Activated T-helper 17 cell treated with anti-CD3 and anti-CD28 coated beads, Interleukin-2, amount 50 U/mL, for 72 hours (primary cell): ENCODE measurements around the gene PIAS3. TPM values are rescaled to one million over a fixed set of nuclear protein-coding genes. Genes with fewer than 3 reads are reported as not detected.
"Not testable (repeated sequence)": the region's sequence is repeated elsewhere in the genome, so short reads cannot be mapped to it uniquely, and the experiment has no call there.

Experiments
- ATAC-seq: fragments of 150-1000 bp; cut with Tn5 transposase; replicated peaks from 2 replicates; pipeline ENCODE4 v1.10.0; 2021; ENCODE audit warnings: mild to moderate bottlenecking, moderate library complexity
- H3K27ac Mint-ChIP-seq: one replicate; pipeline ENCODE4 v1.8.0; 2022; ENCODE audit warnings: mixed read lengths
- H3K27me3 Mint-ChIP-seq: one replicate; pipeline ENCODE4 v1.8.0; 2022; ENCODE audit warnings: mixed read lengths
- H3K36me3 Mint-ChIP-seq: one replicate; pipeline ENCODE4 v1.8.0; 2022; ENCODE audit warnings: low read depth, mild to moderate bottlenecking, mixed read lengths
- H3K4me1 Mint-ChIP-seq: one replicate; pipeline ENCODE4 v1.8.0; 2022; ENCODE audit warnings: mixed read lengths
- H3K4me3 Mint-ChIP-seq: one replicate; pipeline ENCODE4 v1.8.0; 2022; ENCODE audit warnings: mild to moderate bottlenecking, mixed read lengths
- H3K9me3 Mint-ChIP-seq: one replicate; pipeline ENCODE4 v1.8.0; 2022; ENCODE audit warnings: mixed read lengths
- total RNA-seq, 2 donors: library from RNA; stranded (reverse); gene quantifications; one replicate each; pipeline ENCODE4 v1.2.3, GENCODE V29; 2022

The PIAS3 gene
- total RNA-seq, 2 donors from 2014 or later = 16.3 to 24.6 TPM

DNA sequence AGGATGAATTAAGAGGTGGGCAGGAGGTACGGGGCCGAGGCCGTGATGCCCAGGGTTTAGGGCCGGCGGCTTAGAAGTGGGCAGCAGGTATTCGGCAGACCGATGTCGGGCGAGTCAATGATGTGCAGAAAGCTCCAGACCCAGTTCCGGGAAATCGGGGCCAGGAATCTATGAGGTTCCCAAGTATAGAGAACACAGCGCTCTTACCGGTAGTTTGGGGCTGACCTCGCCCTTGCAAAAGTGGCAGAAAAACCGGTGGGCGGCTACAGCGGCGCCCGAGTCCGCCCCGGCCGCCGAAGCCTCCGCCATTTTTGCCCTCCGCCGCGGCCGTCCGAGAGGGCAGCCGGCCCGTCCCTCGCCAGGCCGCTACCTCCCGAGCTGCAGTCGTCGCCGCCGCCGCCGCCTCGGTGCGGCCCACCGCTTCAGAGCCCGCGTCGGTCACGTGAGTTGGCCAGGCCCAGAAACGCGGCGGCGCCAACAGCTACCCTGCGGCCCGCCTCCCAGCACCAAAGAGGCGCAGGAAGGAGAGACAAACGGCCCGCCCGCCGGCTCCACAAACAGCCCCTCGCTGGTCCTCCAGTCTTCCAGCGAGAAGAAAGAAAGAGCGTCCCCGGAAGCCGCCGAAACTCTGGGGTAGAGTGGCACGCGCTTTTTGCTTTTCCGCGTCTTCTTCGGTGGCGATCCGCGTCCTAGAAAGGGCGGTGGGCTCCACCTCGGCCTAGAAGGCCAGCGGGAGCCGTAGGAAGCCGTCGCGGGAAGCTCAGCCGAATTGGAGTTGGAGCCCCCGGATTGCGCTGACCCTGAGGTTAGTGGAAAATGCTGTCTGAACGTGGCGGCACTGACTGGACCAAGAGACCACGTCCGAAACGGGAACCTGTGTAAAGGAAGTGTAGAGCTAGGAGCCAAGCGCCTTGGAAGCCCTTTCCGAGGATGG, 35.0 kb downstream of the PIAS3 start, which contains the start of the genes POLR3C and RNF115:
Gene POLR3C (plus strand): TSS at position 636 of the 934 bp plus-strand sequence. CDS start 1,577 bp downstream, outside the sequence.
Gene RNF115 (minus strand): TSS at position 531 of the 934 bp plus-strand sequence. CDS start 222 bp downstream, at position 309.
- H3K27ac Mint-ChIP-seq = peak within 1 kb of the TSS; percentile 96
- no peaks in the 10 kb centered on the region for H3K27me3 Mint-ChIP-seq
- peak; percentile 71 for ATAC-seq
- H3K9me3 Mint-ChIP-seq = no peaks in the 10 kb centered on the region
- peaks cover 21% of the 10 kb centered on the region for H3K4me1 Mint-ChIP-seq
- H3K36me3 Mint-ChIP-seq = peaks cover 34% of the 10 kb centered on the region
- H3K4me3 Mint-ChIP-seq = peak within 1 kb of the TSS; percentile 92

DNA sequence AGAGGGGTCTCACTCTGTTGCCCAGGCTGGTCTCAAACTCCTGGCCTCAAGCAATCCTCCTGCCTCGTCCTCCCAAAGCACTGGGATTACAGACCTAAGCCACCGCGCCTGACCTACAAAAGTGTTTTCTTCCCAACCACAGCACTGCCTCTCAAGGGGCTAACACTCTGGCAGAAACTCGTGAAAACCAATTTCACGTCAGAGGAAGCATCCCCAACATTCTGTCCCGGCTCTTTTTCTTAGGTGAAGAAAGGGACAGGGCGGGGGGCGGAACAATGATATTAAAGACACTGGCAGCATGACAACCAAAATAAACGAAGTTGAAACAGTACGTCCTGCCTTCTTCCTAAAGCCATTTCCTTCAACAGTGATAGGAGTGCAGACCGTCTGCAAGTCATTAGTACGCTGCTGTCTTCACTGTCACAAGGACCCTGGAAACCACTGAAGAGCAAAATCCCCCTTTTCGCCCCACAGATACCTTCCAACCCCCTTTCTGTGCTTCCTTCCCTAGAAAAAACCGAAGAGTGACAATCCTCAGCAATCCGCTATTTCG, 36.0 kb downstream of the PIAS3 start:
- H3K4me1 Mint-ChIP-seq = peaks cover 11% of the 10 kb centered on the region
- ATAC-seq, H3K27ac Mint-ChIP-seq, H3K27me3 Mint-ChIP-seq, H3K9me3 Mint-ChIP-seq: not testable (repeated sequence)
- H3K4me3 Mint-ChIP-seq = peak overlapping the region; percentile 92
- H3K36me3 Mint-ChIP-seq = peaks cover 24% of the 10 kb centered on the region

DNA sequence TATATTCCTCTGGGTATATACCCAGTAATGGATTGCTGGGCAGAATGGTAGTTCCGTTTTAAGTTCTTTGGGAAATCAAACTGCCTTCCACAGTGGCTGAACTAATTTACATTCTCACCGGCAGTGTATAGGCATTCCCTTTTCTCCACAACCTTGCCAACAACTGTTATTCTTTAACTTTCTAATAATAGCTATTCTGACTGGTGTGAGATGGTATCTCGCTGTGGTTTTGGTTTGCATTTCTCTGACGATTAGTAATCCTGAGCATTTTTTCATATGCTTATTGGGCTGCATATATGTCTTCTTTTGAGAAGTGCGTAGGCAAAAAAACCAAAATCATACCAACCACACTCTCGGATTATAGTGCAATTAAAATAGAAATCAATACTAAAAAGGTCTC, 40.8 kb downstream of the PIAS3 start:
- H3K4me3 Mint-ChIP-seq, H3K4me1 Mint-ChIP-seq, H3K27me3 Mint-ChIP-seq, H3K27ac Mint-ChIP-seq, H3K9me3 Mint-ChIP-seq, H3K36me3 Mint-ChIP-seq: not testable (repeated sequence)
- peak; percentile 79 for ATAC-seq

DNA sequence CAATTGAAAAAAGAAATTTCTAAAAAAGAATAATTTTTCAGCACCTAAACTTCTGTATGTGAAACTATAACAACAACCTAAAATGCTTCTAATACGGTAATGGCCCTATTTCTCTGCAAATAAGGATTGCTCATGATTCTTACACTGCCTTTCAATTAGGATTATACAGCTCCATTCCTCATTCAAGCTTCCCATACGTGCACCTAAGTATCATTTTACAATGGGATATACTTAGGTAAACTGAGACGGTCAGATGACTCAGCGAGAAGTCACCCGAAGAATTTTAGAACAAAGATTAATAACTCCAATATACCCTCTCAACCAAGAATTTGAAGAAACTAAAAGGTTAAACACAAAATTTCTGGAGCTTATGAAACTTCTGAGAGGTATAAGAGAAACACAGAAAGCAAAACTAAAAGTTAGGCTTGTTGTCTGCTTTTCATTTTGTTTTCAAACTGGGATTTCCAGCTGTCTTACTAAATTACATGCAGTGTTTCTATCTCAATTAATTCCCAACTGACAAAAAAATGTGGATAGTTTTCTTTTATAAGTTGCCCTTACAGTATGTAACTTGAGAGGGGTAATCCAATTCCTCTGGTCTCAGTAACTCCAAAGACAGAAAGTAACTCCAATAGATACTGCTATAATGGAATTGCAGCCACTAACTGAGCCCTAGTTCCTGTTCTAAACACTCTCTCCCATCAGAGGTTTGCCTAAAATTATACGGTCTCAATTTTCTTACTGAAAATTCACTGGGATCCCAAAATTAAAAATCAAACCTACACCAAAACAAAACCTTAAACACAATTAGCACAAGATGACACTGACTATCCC, 45.7 kb downstream of the PIAS3 start:
- not testable (repeated sequence) for H3K27ac Mint-ChIP-seq, H3K36me3 Mint-ChIP-seq, H3K4me3 Mint-ChIP-seq, ATAC-seq, H3K4me1 Mint-ChIP-seq, H3K9me3 Mint-ChIP-seq, H3K27me3 Mint-ChIP-seq

DNA sequence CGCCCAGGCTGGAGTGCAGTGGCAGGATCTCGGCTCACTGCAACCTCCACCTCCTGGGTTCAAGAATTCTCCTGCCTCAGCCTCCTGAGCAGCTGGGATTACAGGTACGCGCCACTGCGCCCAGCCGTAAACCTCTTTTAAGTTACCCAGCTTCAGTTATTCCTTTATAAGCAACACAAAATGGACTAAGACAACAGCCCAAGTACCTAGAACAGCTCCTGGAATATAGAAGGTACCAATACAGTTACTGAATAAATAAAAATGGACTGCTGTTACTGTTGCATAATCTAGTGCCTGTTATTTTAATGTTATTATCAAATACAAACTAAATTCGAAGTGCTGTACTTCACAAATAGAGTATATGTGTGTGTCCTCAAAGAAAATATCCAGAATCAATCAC, 52.0 kb downstream of the PIAS3 start:
- Mint-ChIP-seq H3K4me3 (no peak overlapping the region), H3K27me3 (no peaks in the 10 kb centered on the region), H3K9me3 (no peaks in the 10 kb centered on the region), H3K36me3 (no peaks in the 10 kb centered on the region), H3K4me1 (peaks cover 10% of the 10 kb centered on the region), H3K27ac (no peak overlapping the region)
- no peak for ATAC-seq

DNA sequence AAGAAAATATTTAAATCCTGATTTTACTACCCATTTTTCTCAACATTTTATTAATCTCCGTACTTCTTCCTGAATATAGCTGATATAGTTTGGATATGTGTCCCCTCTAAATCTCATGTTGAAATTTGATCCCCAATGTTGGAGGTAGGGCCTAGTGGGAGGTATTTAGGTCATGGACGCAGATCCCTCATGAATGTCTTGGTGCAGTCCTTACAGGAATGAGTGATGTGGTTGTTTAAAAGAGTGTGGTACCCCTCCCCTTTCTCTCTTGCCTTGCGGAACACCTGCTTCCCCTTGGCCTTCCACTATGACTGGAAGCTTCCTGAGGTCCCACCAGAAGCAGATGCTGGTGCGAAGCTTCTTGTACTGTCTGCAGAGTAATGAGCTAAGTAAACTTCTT, 52.5 kb downstream of the PIAS3 start:
- peaks cover 10% of the 10 kb centered on the region for H3K4me1 Mint-ChIP-seq
- H3K27me3 Mint-ChIP-seq = no peaks in the 10 kb centered on the region
- no peak for ATAC-seq
- no peak overlapping the region for H3K4me3 Mint-ChIP-seq
- no peaks in the 10 kb centered on the region for H3K36me3 Mint-ChIP-seq
- no peaks in the 10 kb centered on the region for H3K9me3 Mint-ChIP-seq
- H3K27ac Mint-ChIP-seq = no peak overlapping the region

DNA sequence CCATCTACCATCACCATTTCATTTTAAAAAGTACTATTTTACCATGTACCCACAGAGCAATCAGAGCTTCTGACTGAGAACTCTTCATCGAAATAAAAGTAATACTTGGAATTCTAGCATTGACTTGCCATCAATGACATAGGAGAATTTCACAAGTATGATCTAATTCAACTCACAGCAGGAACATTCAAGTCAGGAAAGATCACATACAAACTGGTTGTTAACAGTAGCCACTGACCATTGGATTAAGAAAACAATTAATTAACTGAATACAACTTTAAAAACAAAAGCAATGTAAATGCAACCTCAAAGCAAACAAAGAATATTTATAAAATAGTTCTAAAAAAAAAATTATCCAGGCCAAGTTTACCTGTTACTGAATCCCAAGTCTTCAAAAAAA, 53.8 kb downstream of the PIAS3 start:
- no peaks in the 10 kb centered on the region for H3K27me3 Mint-ChIP-seq
- H3K36me3 Mint-ChIP-seq = peaks cover under 1% of the 10 kb centered on the region
- H3K4me3 Mint-ChIP-seq = no peak overlapping the region
- no peaks in the 10 kb centered on the region for H3K9me3 Mint-ChIP-seq
- H3K4me1 Mint-ChIP-seq = peaks cover 10% of the 10 kb centered on the region
- H3K27ac Mint-ChIP-seq = no peak overlapping the region
- no peak for ATAC-seq

DNA sequence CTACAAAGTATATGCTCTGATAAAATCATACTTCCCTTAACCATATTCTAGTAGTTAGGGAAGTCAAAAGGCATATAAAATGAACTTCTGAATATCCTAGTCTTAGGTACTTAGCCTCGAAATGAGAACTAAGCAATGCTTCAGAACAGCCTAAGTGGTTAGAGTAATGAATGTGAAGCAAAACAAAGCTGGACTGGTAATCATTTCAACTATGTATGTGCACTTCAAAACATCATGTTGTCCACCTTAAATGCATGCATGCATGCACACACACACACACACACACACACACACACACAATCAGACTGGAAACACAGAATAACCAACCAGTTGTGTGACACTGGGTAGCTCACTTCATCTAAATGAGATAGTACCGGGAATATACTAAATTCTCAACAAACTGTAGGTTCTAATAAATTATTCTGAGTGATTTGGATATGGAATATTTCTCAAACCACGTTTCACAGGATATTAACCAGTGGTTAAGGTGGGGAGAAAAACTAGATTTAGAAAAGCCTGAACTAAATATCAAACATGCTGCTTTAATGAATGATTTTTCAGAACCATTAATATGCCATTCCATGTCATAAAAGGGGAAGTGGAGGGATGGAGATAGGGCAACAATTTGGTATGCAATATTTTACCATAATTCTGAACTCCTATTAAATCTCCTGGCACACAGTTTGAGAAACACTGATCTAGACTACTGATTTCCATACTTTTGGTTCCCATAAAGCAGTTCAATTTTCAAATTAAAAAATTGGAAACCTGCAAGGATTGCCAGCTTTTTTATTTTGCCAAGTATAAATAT, 54.4 kb downstream of the PIAS3 start:
- ATAC-seq = no peak
- Mint-ChIP-seq H3K27me3 (no peaks in the 10 kb centered on the region), H3K9me3 (no peaks in the 10 kb centered on the region), H3K4me3 (no peak overlapping the region), H3K4me1 (peaks cover 16% of the 10 kb centered on the region), H3K27ac (no peak overlapping the region), H3K36me3 (peaks cover 7% of the 10 kb centered on the region)

DNA sequence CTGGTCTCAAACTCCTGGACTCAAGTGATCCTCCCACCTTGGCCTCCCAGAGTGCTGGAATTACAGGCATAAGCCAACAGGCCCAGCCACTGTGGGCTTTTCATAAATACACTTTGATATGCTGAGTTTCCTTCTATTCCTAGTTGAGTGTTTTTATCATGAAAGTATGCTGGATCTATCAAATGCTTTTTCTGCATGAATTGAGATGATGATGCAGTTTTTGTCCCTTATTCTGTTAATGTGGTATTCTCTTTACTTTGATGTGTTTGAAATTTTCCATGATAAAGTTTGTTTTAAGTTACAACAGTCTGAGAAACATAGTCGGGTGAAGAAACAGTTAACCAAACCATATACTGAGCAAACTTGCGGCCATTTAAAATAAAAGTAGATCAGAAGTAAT, 59.1 kb downstream of the PIAS3 start:
- Mint-ChIP-seq H3K27ac (no peak overlapping the region), H3K4me3 (no peak overlapping the region), H3K9me3 (peaks cover 12% of the 10 kb centered on the region), H3K36me3 (peaks cover 38% of the 10 kb centered on the region), H3K4me1 (peaks cover 18% of the 10 kb centered on the region), H3K27me3 (no peaks in the 10 kb centered on the region)
- ATAC-seq = no peak

Other genes starting within 250 kb of the PIAS3 start
- gene PDZK1, start 151.7 kb downstream of the PIAS3 start, total RNA-seq = under 1 TPM in 1 of 2 donors, not detected in 1; 0.82 TPM
- gene CD160, start 139.6 kb downstream of the PIAS3 start, total RNA-seq = not detected
- 1 to 10 TPM; 7.9 to 9.3 TPM for gene RNF115, start 35.0 kb downstream of the PIAS3 start, total RNA-seq
- gene POLR3C, start 34.9 kb downstream of the PIAS3 start, total RNA-seq = 10 to 100 TPM; 20.4 to 22.2 TPM
- 1 to 10 TPM; 2.3 to 2.7 TPM for gene NUDT17, start 13.5 kb downstream of the PIAS3 start, total RNA-seq
- gene ANKRD35, start 26.8 kb upstream of the PIAS3 start, total RNA-seq = under 1 TPM; 0.29 to 0.56 TPM
- gene ITGA10, start 51.0 kb upstream of the PIAS3 start, total RNA-seq = 1 to 10 TPM; 1.6 to 2.9 TPM
- gene PEX11B, start 59.6 kb upstream of the PIAS3 start, total RNA-seq = 10 to 100 TPM; 23.6 to 25.2 TPM
- gene RBM8A, start 68.4 kb upstream of the PIAS3 start, total RNA-seq = 100 to 1,000 TPM; 222 to 275 TPM
- 10 to 100 TPM; 43.4 to 61.2 TPM for gene LIX1L, start 98.9 kb upstream of the PIAS3 start, total RNA-seq
- 1 to 10 TPM; 4.6 to 4.8 TPM for gene ANKRD34A, start 105.5 kb upstream of the PIAS3 start, total RNA-seq
- gene POLR3GL, start 105.6 kb upstream of the PIAS3 start, total RNA-seq = 10 to 100 TPM; 16.9 to 26.0 TPM
- 100 to 1,000 TPM in 1 of 2 donors, 10 to 100 TPM in 1; 74.2 to 269 TPM for gene TXNIP, start 137.5 kb upstream of the PIAS3 start, total RNA-seq
- not detected for gene HJV, start 162.7 kb upstream of the PIAS3 start, total RNA-seq